KMS-11 (cell line): ENCODE measurements around the gene CCT5.

ENCODE experiments used
- H2AFZ ChIP-seq: fragments of 200-600 bp; sonication (generic); 2 replicates; pipeline ENCODE4 v1.6.1; 2016; ENCODE audit warnings: antibody characterized with exemption, mixed run types, low read depth
- H3K27ac ChIP-seq: fragments of 200-600 bp; sonication (generic); 2 replicates; pipeline ENCODE4 v1.6.1; 2016; ENCODE audit warnings: mild to moderate bottlenecking, mixed run types
- H3K27me3 ChIP-seq: fragments of 200-600 bp; sonication (generic); 2 replicates; pipeline ENCODE4 v1.6.1; 2017; ENCODE audit warnings: mild to moderate bottlenecking, low read depth, mixed run types, moderate library complexity; ENCODE audit not compliant: insufficient read depth
- H3K36me3 ChIP-seq: fragments of 200-600 bp; sonication (generic); 2 replicates; pipeline ENCODE4 v1.6.1; 2017; ENCODE audit warnings: mild to moderate bottlenecking, mixed run types; ENCODE audit not compliant: insufficient read depth
- H3K4me1 ChIP-seq: fragments of 200-600 bp; sonication (generic); 2 replicates; pipeline ENCODE4 v1.6.1; 2016; ENCODE audit warnings: mild to moderate bottlenecking, low read depth, mixed run types; ENCODE audit not compliant: poor library complexity, severe bottlenecking
- H3K4me2 ChIP-seq: fragments of 200-600 bp; sonication (generic); 2 replicates; pipeline ENCODE4 v1.7.0; 2016; ENCODE audit warnings: mild to moderate bottlenecking, mixed run types
- H3K4me3 ChIP-seq: fragments of 200-600 bp; sonication (generic); IDR thresholded peaks from 2 replicates; pipeline ENCODE4 v1.6.1; 2017; ENCODE audit warnings: low read depth, low read length, mixed read lengths; ENCODE audit not compliant: insufficient read depth
- H3K79me2 ChIP-seq: fragments of 200-600 bp; sonication (generic); 2 replicates; pipeline ENCODE4 v1.6.1; 2016; ENCODE audit warnings: low read depth, mixed run types; ENCODE audit not compliant: insufficient read depth
- H3K9ac ChIP-seq: fragments of 200-600 bp; sonication (generic); 2 replicates; pipeline ENCODE4 v1.6.1; 2016; ENCODE audit warnings: mild to moderate bottlenecking, mixed run types
- H4K20me1 ChIP-seq: fragments of 200-600 bp; sonication (generic); 2 replicates; pipeline ENCODE4 v1.6.1; 2016; ENCODE audit warnings: mild to moderate bottlenecking, mixed run types; ENCODE audit not compliant: insufficient read depth
- CTCF ChIP-seq: fragments of 200-600 bp; sonication (generic); conservative IDR thresholded peaks from 2 replicates; pipeline ENCODE4 v1.6.1; 2017; ENCODE audit warnings: low read depth, mild to moderate bottlenecking, antibody characterized with exemption, low read length, moderate library complexity, mixed read lengths

CCT5 gene

GRCh38 chr5:10229306-10230048 lies 20.6 kb upstream of the CCT5 start:
- Histone ChIP-seq H3K9ac (no peak overlapping the region), H3K4me3 (no peak overlapping the region), H3K36me3 (no peaks in the 10 kb centered on the region), H3K4me2 (no peak overlapping the region), H3K27me3 (no peaks in the 10 kb centered on the region), H3K79me2 (no peaks in the 10 kb centered on the region), H2AFZ (no peak overlapping the region), H4K20me1 (no peaks in the 10 kb centered on the region), H3K27ac (no peak overlapping the region), H3K4me1 (no peaks in the 10 kb centered on the region)
- TF ChIP-seq CTCF, result no peak

- TF ChIP-seq CTCF, result no peak
- Histone ChIP-seq H2AFZ (no peak overlapping the region), H3K4me1 (no peaks in the 10 kb centered on the region), H3K27me3 (no peaks in the 10 kb centered on the region), H3K4me2 (no peak overlapping the region), H3K79me2 (no peaks in the 10 kb centered on the region), H3K36me3 (no peaks in the 10 kb centered on the region; the same call in 1 of the 2 replicates), H3K9ac (no peak overlapping the region), H4K20me1 (no peaks in the 10 kb centered on the region), H3K4me3 (no peak overlapping the region), H3K27ac (no peak overlapping the region)
Observed at GRCh38 chr5:10232386-10232785, 17.7 kb upstream of the CCT5 start.

- Histone ChIP-seq H3K36me3 (no peaks in the 10 kb centered on the region; the same call in 1 of the 2 replicates), H3K4me2 (no peak overlapping the region), H3K27ac (no peak overlapping the region), H3K79me2 (no peaks in the 10 kb centered on the region), H3K4me3 (no peak overlapping the region), H3K9ac (no peak overlapping the region), H3K4me1 (no peaks in the 10 kb centered on the region), H2AFZ (no peak overlapping the region), H3K27me3 (no peaks in the 10 kb centered on the region), H4K20me1 (no peaks in the 10 kb centered on the region)
- TF ChIP-seq CTCF, result no peak
Observed at GRCh38 chr5:10233011-10233410, 17.1 kb upstream of the CCT5 start.

- no peaks in the 10 kb centered on the region for H3K79me2 ChIP-seq
- H3K36me3 ChIP-seq, result no peaks in the 10 kb centered on the region; the same call in 1 of the 2 replicates
- no peak overlapping the region for H2AFZ ChIP-seq
- TF ChIP-seq CTCF, result no peak
- no peak overlapping the region for H3K4me3 ChIP-seq
- H3K27ac ChIP-seq, result no peak overlapping the region
- no peaks in the 10 kb centered on the region for H3K4me1 ChIP-seq
- no peaks in the 10 kb centered on the region for H3K27me3 ChIP-seq
- H4K20me1 ChIP-seq, result no peaks in the 10 kb centered on the region
- H3K4me2 ChIP-seq, result no peak overlapping the region
- no peak overlapping the region for H3K9ac ChIP-seq
Observed at GRCh38 chr5:10233505-10233904, 16.6 kb upstream of the CCT5 start.
